Measurements from ENCODE around the gene NRM.

The NRM gene

GRCh38 chr6:30685157-30686008 lies 5.4 kb downstream of the NRM start:
- no peak for FAIRE-seq
- DNase-seq (ENCODE audit: insufficient read length, low spot score) = no peak
- no peak for TF ChIP-seq POLR2A (IDR thresholded peaks at IDR 0.05; ENCODE audit: low read depth, low read length)
- TF ChIP-seq PAX5 (IDR thresholded peaks at IDR 0.05; ENCODE audit: insufficient read depth, low read length, severe bottlenecking) = no peak
- no peak for TF ChIP-seq POLR2AphosphoS5 (IDR thresholded peaks at IDR 0.05; ENCODE audit: low read depth, low read length)
- TF ChIP-seq POU2F2 (IDR thresholded peaks at IDR 0.05; ENCODE audit: low read depth, low read length) = no peak
- no peak for TF ChIP-seq TAF1 (IDR thresholded peaks at IDR 0.05; ENCODE audit: low read depth, low read length)
- TF ChIP-seq SPI1 (IDR thresholded peaks at IDR 0.05; ENCODE audit: low read depth, low read length) = no peak

- TF ChIP-seq TAF1 (IDR thresholded peaks at IDR 0.05; ENCODE audit: low read depth, low read length) (no peak), POLR2AphosphoS5 (IDR thresholded peaks at IDR 0.05; ENCODE audit: low read depth, low read length) (no peak), SPI1 (IDR thresholded peaks at IDR 0.05; ENCODE audit: low read depth, low read length) (no peak), POU2F2 (IDR thresholded peaks at IDR 0.05; ENCODE audit: low read depth, low read length) (no peak)
- DNase-seq (ENCODE audit: insufficient read length, low spot score) (peak; percentile 48), FAIRE-seq (no peak)
Measured at GRCh38 chr6:30684386-30685156, 6.2 kb downstream of the NRM start.

GRCh38 chr6:30683980-30684338 lies 6.8 kb downstream of the NRM start:
- no peak for TF ChIP-seq POLR2AphosphoS5 (IDR thresholded peaks at IDR 0.05; ENCODE audit: low read depth, low read length)
- no peak for TF ChIP-seq PAX5 (IDR thresholded peaks at IDR 0.05; ENCODE audit: insufficient read depth, low read length, severe bottlenecking)
- no peak for FAIRE-seq
- DNase-seq (ENCODE audit: insufficient read length, low spot score) = no peak

GRCh38 chr6:30683183-30683979 lies 7.4 kb downstream of the NRM start:
- 0 out of 2 replicates have a peak, but pooled peaks have one; percentile 10 for TF ChIP-seq SPI1 (IDR thresholded peaks at IDR 0.05; ENCODE audit: low read depth, low read length)
- no peak for TF ChIP-seq POLR2AphosphoS5 (IDR thresholded peaks at IDR 0.05; ENCODE audit: low read depth, low read length)
- TF ChIP-seq PAX5 (IDR thresholded peaks at IDR 0.05; ENCODE audit: insufficient read depth, low read length, severe bottlenecking) = no peak
- DNase-seq (ENCODE audit: insufficient read length, low spot score) = no peak
- FAIRE-seq = no peak

GRCh38 chr6:30682143-30683117 lies 8.4 kb downstream of the NRM start:
- peak; percentile 68 for TF ChIP-seq POLR2AphosphoS5 (IDR thresholded peaks at IDR 0.05; ENCODE audit: low read depth, low read length)
- TF ChIP-seq TAF1 (IDR thresholded peaks at IDR 0.05; ENCODE audit: low read depth, low read length) = peak; percentile 65
- peak; percentile 70; the same call in 1 of the 2 replicates for TF ChIP-seq POLR2A (IDR thresholded peaks at IDR 0.05; ENCODE audit: low read depth, low read length)
- TF ChIP-seq POU2F2 (IDR thresholded peaks at IDR 0.05; ENCODE audit: low read depth, low read length) = peak; percentile 29; the same call in 1 of the 2 replicates
- no peak for TF ChIP-seq PAX5 (IDR thresholded peaks at IDR 0.05; ENCODE audit: insufficient read depth, low read length, severe bottlenecking)
- peak; percentile 70 for TF ChIP-seq SPI1 (IDR thresholded peaks at IDR 0.05; ENCODE audit: low read depth, low read length)
- FAIRE-seq (peak; percentile 79), DNase-seq (ENCODE audit: insufficient read length, low spot score) (peak; percentile 77)

GRCh38 chr6:30681766-30682142 lies 9.0 kb downstream of the NRM start:
- TF ChIP-seq SPI1 (IDR thresholded peaks at IDR 0.05; ENCODE audit: low read depth, low read length) (peak; percentile 62), PAX5 (IDR thresholded peaks at IDR 0.05; ENCODE audit: insufficient read depth, low read length, severe bottlenecking) (no peak)
- DNase-seq (ENCODE audit: insufficient read length, low spot score) (no peak), FAIRE-seq (no peak)

GRCh38 chr6:30679765-30680535 lies 10.8 kb downstream of the NRM start:
- DNase-seq (ENCODE audit: insufficient read length, low spot score) (no peak), FAIRE-seq (no peak)
- TF ChIP-seq PAX5 (IDR thresholded peaks at IDR 0.05; ENCODE audit: insufficient read depth, low read length, severe bottlenecking) = no peak
- no peak for TF ChIP-seq SPI1 (IDR thresholded peaks at IDR 0.05; ENCODE audit: low read depth, low read length)
- TF ChIP-seq POLR2AphosphoS5 (IDR thresholded peaks at IDR 0.05; ENCODE audit: low read depth, low read length) = no peak
- no peak for TF ChIP-seq POU2F2 (IDR thresholded peaks at IDR 0.05; ENCODE audit: low read depth, low read length)
- TF ChIP-seq TAF1 (IDR thresholded peaks at IDR 0.05; ENCODE audit: low read depth, low read length) = no peak

GRCh38 chr6:30678964-30679726 lies 11.6 kb downstream of the NRM start:
- DNase-seq (ENCODE audit: insufficient read length, low spot score) (peak; percentile 77), FAIRE-seq (peak; percentile 76)
- no peak for TF ChIP-seq PAX5 (IDR thresholded peaks at IDR 0.05; ENCODE audit: insufficient read depth, low read length, severe bottlenecking)
- no peak for TF ChIP-seq POU2F2 (IDR thresholded peaks at IDR 0.05; ENCODE audit: low read depth, low read length)
- TF ChIP-seq SPI1 (IDR thresholded peaks at IDR 0.05; ENCODE audit: low read depth, low read length) = no peak
- TF ChIP-seq POLR2AphosphoS5 (IDR thresholded peaks at IDR 0.05; ENCODE audit: low read depth, low read length) = no peak
